ENCODE measurements around the gene DMC1. TPM values are rescaled to one million over a fixed set of nuclear protein-coding genes. Genes with fewer than 3 reads are reported as not detected.
A peak's percentile ranks its signal among the peaks of the same experiment; 100 is the strongest.

DMC1 gene
- total RNA-seq, 1 donor from 2014 or later = 5.6 TPM

DNA sequence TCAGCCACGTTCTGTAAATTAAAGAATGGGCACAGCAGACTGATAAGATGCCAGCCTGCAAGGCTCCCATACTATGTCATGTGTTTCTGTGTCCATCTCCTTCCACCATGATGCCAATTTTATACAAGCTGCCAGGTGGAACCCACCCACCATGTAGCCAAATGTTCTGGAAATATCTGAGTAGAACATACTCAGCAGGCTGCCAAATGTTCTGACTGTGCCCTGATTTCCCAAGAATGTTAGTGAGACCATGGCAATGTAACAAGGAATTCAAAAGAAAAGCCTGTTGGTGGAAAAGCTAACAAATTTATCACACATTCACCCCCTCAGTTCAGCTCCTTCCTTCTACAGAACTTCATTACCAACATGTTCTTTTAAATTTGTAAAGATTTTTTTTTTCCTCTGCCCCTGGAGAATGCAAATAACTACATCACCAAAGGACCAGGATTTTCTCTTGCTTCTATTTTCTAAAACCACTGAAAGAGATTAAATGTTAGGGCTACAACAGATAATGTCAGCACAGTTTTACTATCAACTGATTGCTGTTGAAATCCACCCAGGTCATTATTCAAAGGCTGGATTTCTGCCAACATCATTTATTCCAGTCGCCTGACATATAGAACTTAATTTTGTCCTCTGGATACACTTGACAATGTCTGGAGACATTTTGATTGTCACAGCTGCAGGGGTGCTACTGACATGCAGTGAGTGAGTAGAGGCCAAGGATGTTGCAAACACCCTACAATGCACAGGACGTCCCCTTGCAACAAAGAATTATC, 3.1 kb downstream of the DMC1 start:
- DNase-seq = no peak

GRCh38 chr22:38565441-38565840, 4.5 kb downstream of the DMC1 start:
- DNase-seq = no peak

GRCh38 chr22:38564669-38565068, 5.3 kb downstream of the DMC1 start:
- DNase-seq = no peak

- no peak for DNase-seq
Measured at GRCh38 chr22:38554281-38554680, 15.7 kb downstream of the DMC1 start.

- no peak for DNase-seq
Measured at GRCh38 chr22:38549101-38549894, 20.7 kb downstream of the DMC1 start.

GRCh38 chr22:38540701-38541100, 29.3 kb downstream of the DMC1 start:
- DNase-seq = no peak

DNA sequence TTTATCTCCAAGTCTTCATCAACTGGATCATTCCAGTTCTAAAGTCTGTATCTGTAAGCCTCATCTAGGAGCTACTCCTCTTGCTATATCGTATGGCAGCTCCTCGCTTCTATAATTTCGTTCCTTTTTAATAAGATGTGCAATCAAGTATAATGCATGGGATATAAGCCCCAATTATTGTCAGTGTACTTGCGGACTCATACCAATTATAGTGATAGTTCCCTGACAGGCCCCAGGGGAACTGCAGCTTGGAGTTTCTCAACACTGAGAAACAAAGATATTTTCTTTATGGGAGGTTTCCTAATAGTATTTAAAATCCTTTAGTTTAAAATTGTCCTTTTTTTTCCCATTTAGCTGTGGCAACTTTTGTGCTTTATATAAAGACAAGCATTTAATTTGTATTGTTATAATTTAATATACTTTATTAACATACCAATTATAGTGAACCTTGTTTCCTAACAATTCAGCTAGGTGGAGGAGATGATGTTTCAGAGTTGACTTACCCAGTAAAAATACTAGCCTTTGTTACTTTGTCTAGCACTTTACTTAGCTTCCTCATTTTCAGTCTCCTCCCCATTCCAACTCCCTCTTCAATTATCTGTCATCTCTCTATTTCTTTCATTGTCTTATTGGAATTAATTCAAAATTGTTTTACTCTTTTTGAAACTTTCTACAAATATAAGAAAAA, 38.6 kb downstream of the DMC1 start:
- no peak for DNase-seq

DNA sequence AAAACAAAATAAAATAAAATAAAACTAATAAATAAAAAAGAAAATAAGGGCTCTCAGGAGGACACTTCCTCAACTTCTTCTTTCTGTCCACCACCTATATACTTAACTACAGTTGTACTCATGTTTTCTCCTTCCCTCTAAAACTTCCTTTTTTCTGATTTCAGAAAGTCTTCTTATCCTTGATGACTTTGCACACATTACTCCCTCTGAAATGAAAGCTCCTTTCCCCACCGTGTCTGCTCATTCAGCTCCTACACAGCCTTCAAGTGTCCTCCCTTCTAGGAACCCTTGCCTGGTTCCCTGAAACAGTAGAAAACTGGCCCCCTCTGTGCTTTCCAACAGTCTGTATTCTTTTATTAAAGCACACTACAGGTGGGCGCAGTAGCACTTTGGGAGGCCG, 45.6 kb downstream of the DMC1 start:
- no peak for DNase-seq

DNA sequence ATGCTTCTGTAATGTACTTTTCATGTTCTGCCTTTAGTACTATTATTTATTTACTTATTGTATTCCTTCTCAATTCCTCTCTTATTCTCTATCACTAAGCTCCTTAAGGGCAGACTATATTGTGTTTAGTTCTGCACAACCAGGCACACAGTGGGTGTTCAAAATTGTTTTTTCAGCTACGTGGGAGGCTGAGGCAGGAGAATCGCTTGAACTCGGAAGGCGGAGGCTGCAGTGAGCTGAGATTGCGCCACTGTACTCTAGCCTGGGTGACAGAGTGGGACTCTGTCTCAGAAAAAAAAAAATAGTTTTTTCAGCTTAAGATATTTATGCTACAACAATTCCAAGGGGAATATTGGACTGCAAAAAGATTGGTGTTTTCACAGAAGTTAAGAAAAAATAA, 46.5 kb downstream of the DMC1 start:
- no peak for DNase-seq

DNA sequence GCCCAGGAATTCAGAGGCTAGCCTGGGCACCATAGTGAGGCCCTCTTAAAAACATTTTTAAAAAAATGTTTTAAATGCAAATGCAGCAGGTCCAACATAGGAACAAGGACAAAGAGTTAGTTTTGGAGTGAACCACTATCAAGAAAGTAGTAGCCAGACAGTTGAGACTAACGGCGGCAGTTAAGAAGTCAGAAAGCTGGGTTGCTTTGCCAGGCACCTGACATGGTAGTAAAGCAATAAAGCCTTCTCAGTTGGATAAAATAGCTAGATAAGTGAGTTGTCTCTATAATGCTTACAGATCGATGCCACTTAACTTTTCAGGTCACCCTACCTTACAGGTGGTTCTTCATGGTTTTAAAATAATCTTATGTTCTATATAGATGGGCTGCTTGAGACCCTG, 47.0 kb downstream of the DMC1 start:
- DNase-seq = no peak

DNA sequence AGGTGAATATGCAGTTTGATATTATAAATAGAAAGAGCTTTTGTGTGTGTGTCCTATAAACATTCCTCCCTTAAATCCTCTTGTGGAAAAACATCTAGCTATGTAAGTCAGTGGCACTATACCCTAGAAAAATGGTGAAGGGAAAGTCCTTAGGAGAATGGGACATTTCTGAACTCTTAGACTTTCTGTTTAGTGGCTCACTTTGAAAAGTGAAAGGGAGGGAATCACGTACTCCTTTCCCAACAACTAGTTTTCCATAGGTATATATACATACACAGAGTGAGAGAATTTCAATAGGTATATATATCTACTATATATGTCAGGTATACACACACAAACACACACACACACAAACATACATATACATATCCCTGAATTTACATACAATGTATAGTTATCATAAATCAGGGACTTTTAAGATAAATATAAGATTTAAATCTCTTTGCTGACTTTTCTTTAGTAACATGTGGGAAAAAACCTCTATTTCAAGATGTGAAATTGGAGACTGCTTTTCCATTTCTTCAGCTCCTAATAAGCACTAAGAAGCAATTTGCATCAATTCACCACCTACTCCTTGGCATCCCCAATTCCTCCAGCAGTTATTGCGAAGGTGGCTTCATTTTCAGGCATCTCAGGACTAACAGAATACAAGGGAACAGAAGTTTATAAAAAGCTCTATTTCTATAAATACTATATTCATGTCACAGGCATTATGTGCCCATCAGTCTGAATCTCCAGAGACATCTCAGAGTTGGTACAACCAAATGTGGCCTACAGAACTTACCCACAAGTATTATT, 50.3 kb downstream of the DMC1 start:
- no peak for DNase-seq

DNA sequence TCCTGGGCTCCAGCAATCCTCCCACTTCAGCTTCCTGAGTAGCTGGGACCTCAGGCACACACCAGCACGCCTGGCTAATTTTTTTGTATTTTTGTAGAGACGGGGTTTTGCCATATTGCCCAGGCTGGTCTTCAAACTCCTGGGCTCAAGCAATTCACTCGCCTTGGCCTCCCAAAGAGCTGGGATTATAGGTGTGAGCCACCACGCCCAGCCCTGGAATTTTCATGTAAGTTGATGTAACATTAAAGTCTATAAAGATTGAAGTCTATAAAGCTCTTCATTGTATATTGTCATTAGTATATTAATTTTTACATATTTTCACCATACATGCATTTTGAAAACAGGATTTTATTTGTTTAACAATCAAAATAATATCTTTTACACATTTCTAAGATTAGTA, 51.4 kb downstream of the DMC1 start:
- DNase-seq = no peak

DNA sequence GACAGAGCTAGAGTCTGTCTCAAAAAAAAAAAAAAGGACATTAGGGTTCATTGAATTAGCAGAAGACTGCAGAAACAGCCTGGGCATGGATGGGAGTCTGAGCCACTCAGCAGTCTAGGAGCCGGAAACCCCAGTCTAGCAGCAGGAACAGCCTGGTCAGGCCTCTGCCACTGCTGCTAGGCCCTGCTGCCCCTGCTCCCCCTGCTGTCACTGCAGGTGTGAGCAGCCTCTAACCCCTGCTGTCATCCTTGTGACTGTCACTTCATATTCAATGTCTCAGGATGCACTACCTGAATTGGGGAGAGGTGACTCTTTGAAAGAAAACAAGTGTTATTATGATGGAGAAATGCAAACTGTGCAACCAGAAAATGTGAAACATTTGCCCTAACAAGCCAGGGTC, 56.9 kb downstream of the DMC1 start:
- DNase-seq = no peak

DNA sequence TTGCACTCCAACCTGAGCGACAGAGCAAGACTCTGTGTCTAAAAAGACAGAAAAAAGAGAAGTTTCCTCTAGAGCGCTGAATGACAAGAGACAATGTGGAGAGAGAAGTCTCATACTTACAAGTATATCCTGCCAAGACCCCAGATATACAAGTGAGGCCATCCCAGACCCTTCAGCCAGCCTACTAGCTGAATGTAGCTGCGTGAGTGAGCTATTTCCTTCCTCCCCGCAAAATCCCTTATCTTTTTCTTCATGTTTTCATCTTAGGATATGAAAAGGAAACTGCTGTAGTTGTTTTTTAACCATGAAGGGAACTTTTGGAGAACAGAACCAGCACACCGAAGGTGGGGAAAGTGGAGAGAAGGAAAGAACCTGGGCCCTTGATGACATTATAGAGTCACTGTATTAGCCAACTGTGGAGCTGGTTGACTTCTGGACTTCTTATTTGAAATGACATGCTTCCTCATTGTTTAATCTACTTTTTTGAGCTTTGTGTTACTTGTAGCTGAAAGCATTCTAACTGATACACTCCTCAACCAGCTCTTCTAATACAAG, 59.5 kb downstream of the DMC1 start:
- no peak for DNase-seq

DNA sequence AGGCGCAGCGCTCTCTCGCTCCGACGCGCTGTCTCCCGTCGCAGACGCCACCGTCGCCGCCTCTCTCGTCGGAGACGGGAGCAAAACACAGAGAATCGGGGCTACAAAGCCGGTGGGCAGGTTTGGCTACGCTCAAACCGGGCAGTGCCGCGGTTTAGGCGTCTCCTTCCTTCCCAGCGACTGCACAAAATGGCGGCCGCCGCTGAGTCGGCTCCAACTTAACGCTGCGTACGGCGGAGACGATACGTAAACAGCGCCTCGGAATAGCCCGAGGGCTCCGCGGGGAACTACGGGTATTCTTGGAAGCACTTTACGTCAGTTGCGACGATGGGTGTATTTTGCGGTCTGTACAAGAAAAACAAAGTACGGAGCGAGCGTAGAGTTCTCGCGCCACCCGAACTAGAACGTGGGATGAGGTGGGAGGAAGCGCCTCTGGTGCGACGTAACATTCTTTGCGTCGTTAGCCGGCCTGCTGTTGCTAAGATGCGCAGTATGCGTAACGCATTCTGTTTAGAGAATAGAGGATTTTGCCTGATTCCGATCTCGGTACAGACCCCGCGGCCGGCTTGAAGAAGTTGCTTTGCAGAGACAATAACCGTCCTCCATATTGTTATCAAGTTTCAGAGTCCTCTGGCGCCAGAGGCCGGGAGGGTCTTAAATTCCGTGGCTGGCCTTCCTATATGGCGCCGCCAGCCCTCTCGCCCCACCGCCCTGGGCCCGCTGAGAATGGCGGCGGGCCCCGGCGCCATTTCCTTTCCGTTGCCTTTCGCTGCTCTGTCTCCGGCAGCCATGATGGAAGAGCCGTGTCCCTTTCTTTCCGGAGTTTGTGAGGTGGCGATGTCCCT, 63.6 kb downstream of the DMC1 start, which contains the start of gene DDX17:
Gene DDX17 (minus strand): TSS at position 194 of the 845 bp plus-strand sequence.
- peak; percentile 100 for DNase-seq

DNA sequence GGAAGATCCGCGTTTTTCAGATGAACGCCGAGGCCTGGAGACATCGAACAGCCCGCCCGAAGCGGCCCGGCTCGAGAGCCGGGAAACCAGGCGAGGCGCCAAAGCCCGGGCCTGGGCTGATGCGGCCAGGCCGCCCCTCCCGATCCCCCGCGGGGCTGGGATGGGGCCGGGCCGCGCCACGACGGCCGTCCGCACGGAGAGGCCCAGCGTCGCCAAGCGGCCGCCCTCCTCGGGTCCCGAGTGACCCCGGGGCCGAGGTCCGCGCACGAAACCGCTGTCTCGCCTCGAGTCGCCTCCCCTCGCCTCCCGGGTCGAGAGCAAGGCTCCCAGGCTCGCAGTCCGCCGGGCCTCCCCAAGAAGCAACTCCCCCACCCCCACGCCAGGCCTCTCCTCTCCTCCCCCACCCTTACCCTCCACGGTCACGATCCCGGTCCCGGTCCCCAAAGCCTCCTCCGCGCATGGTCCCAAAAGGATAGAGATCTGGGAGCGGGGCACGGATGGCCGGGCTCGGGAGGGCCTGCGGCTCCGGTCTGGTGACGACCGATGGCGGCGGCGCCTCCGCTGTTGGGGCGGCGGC, 64.4 kb downstream of the DMC1 start:
- peak; percentile 56 for DNase-seq

DNA sequence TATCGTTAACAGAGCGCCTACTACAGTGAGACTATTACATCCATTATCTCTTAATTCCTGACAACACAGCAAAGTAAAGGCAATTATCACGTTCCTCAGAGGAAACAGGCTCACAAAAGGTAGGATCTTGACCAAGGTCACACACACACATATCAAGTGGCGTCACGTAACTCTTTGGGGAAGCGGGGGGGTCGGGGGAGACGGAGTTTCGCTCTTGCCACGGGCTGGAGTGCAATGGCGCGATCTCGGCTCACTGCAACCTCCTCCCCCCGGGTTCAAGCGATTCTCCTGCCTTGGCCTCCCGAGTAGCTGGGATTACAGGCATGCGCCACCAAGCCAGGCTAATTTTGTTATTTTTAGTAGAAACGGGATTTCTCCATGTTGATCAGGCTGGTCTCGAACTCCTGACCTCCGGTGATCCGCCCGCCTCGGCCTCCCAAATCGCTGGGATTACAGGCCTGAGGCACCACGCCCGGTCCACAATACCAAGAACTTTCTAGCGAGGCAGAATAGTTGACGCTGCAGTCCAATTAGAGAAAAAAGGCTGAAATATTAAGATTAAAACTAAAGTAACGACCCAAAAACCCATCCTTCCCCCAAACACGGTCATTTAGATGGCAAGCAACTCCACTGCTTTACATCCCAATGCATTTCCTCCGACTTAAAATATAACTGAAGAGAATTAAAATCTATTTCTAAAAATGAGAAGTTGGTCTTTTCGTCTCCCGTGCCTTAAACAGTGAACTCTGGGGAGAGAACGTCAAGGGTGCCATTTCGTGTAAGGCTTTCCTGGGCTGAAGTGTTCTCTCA, 65.0 kb downstream of the DMC1 start:
- DNase-seq = peak; percentile 10

DNA sequence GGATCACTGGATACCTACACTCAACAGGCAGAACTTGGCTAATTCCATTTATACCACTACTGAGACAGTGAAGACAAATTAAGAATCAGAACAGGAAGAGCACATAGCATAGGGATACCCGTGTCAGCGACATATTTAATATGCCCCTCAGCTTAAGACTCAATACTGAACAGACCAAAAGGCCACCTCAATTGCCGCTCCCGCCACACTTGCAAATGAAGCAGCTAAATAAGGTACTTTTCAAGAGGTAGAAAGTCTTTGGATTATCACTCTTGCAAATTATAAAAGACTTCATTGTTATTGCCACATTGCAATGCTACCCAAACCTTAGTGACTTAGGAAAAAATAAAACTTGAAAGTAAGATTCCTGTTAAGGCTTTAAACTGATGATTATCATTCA, 67.0 kb downstream of the DMC1 start:
- DNase-seq = no peak

GRCh38 chr22:38501797-38502672, 67.9 kb downstream of the DMC1 start:
- no peak for DNase-seq
